ENCODE results near the gene PDXK. TPM values are rescaled to one million over a fixed set of nuclear protein-coding genes. Genes with fewer than 3 reads are reported as not detected.

Gene PDXK
- total and polyA plus RNA-seq, 2 experiments from 2014 or later = 103 to 192 TPM

DNA sequence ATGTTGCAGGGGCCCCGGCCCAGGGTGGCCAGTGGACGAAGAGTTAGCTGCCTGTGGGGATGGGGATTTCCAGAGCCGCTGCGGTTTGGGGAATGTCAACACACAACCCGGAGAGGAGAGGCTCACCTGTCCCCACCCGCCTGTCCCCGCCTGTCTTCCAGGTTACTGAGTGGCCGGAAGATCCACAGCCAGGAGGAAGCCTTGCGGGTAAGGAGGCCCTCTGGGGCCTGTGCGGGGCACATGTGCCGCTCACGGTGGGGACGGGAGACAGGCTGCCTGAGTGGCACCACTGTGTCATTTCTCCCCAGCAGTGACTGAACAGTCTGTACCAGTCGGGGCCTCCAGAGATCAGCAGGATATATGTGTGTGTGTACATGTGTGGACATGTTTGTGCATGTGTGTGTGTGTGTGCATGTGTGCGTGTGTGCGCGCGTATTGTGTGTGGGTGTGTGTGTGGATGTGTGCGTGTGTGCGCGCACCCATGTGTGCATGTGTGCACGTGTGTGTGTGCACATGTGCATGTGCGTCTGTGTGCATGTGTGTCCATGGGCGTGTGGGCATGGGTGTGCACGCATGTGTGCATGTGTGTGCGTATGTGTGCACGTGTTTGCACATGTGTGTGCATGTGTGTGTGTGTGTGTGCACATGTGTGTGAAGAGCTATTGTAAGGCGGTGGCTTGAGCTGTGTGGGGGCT is 31.6 kb downstream of the PDXK start:
- no peaks in the 10 kb centered on the region for H3K4me1 ChIP-seq (ENCODE audit: insufficient read depth)

DNA sequence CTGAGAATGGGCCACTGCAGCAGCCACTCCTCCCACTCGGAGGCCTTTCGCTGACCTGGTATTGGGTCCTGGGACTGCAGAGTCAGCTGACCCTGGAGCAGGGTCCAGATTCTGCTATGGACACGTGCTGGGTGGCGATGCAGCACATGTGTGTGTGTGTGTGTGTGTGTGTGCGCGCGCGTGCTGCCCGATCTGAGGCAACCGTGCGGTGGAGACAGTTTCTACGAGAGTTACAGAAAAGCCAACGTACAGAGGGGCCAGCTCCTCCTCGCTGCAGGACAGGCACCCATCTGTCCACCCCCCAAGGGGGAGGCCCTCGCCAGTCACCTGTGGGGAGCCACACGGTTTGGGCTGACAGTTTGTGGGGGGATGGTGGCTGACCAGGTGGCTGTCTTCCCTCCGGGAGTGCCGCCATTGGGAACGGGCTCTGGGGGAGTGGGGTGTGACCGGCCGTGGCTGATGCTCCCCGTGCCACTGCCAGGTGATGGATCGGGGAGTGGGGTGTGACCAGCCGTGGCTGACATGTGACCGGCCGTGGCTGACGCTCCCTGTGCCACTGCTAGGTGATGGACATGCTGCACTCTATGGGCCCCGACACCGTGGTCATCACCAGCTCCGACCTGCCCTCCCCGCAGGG is 33.1 kb downstream of the PDXK start:
- TF ChIP-seq, protein P1, sequence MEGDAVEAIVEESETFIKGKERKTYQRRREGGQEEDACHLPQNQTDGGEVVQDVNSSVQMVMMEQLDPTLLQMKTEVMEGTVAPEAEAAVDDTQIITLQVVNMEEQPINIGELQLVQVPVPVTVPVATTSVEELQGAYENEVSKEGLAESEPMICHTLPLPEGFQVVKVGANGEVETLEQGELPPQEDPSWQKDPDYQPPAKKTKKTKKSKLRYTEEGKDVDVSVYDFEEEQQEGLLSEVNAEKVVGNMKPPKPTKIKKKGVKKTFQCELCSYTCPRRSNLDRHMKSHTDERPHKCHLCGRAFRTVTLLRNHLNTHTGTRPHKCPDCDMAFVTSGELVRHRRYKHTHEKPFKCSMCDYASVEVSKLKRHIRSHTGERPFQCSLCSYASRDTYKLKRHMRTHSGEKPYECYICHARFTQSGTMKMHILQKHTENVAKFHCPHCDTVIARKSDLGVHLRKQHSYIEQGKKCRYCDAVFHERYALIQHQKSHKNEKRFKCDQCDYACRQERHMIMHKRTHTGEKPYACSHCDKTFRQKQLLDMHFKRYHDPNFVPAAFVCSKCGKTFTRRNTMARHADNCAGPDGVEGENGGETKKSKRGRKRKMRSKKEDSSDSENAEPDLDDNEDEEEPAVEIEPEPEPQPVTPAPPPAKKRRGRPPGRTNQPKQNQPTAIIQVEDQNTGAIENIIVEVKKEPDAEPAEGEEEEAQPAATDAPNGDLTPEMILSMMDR (IDR thresholded peaks at IDR 0.05; ENCODE audit: poor library complexity) = no peak
- no peak overlapping the region for H3K27ac ChIP-seq
- no peaks in the 10 kb centered on the region for H3K9me2 ChIP-seq (replicated peaks; ENCODE audit: insufficient read depth)
- no peak overlapping the region for H3K4me2 ChIP-seq
- 95% methylated on average over 30 of the region's 31 CpGs for WGBS (ENCODE audit: low lambda C conversion rate, missing lambda C conversion rate)
- H3K27me3 ChIP-seq = no peaks in the 10 kb centered on the region
- H3K79me2 ChIP-seq = no peaks in the 10 kb centered on the region
- no peaks in the 10 kb centered on the region for H3K36me3 ChIP-seq (replicated peaks; ENCODE audit: insufficient read depth, low read depth)
- H3K9me3 ChIP-seq (ENCODE audit: low read depth) = no peaks in the 10 kb centered on the region
- H4K20me1 ChIP-seq (ENCODE audit: insufficient read depth, poor library complexity, severe bottlenecking) = no peaks in the 10 kb centered on the region
- H2AFZ ChIP-seq = no peak overlapping the region
- no peak overlapping the region for H3K4me3 ChIP-seq
- DNase-seq (ENCODE audit: low spot score) = no peak
- no peaks in the 10 kb centered on the region for H3K4me1 ChIP-seq (ENCODE audit: insufficient read depth)

More for the DNA sequence above, 31.6 kb downstream of the PDXK start:
- no peaks in the 10 kb centered on the region for H3K27me3 ChIP-seq
- TF ChIP-seq EZH2phosphoT487 (IDR thresholded peaks at IDR 0.05; ENCODE audit: low read depth, severe bottlenecking, unreplicated experiment) (no peak), EZH2 (IDR thresholded peaks at IDR 0.05; ENCODE audit: borderline replicate concordance) (no peak)
- TF ChIP-seq, protein P1 (IDR thresholded peaks at IDR 0.05; ENCODE audit: poor library complexity) = no peak
- no peaks in the 10 kb centered on the region for H3K36me3 ChIP-seq (replicated peaks; ENCODE audit: insufficient read depth, low read depth)
- H3K4me2 ChIP-seq = no peak overlapping the region
- no peaks in the 10 kb centered on the region for H3K79me2 ChIP-seq
- no peak overlapping the region for H2AFZ ChIP-seq
- no peaks in the 10 kb centered on the region for H3K9me2 ChIP-seq (replicated peaks; ENCODE audit: insufficient read depth)
- no peak overlapping the region for H3K27ac ChIP-seq
- no peak for DNase-seq (ENCODE audit: low spot score)
- no peaks in the 10 kb centered on the region for H4K20me1 ChIP-seq (ENCODE audit: insufficient read depth, poor library complexity, severe bottlenecking)
- H3K9me3 ChIP-seq (ENCODE audit: low read depth) = no peaks in the 10 kb centered on the region
- no peak overlapping the region for H3K4me3 ChIP-seq
- WGBS (ENCODE audit: low lambda C conversion rate, missing lambda C conversion rate) = 87% methylated on average over 27 of the region's 28 CpGs

DNA sequence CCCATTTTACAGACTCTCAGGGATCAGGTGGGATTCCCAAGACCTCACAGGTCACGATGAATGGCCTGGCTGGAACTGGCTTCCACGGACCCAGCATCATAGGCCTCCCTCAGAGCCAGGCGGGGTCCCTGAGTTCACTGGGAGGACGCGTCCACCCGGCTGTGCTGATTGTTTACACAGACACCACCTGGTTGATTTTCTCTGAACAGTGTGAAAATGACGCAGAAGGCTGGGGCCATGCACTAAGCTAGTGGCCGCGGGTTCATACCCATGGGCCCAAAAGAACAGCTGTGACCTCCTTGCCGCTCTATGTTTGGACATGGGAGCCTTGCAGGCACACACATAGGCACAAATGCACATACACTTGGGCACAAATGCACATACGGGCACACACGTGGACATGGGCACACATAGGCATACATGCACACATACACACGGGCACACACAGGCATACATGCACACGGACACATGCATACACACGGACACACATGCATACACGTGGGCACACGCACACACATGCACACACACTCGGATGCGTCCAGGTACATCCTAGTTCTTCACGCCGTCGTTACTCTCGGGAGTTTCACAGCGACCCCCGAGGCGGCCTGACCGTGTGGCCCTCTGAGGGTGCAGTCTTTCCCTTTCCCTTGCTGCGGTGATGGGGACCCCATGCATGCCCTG is 34.0 kb downstream of the PDXK start:
- Histone ChIP-seq H3K4me1 (ENCODE audit: insufficient read depth) (peaks cover 7% of the 10 kb centered on the region), H2AFZ (no peak overlapping the region), H3K4me3 (no peak overlapping the region), H3K27me3 (no peaks in the 10 kb centered on the region), H4K20me1 (ENCODE audit: insufficient read depth, poor library complexity, severe bottlenecking) (no peaks in the 10 kb centered on the region), H3K79me2 (no peaks in the 10 kb centered on the region), H3K4me2 (no peak overlapping the region), H3K36me3 (replicated peaks; ENCODE audit: insufficient read depth, low read depth) (no peaks in the 10 kb centered on the region), H3K27ac (no peak overlapping the region), H3K9me3 (ENCODE audit: low read depth) (no peaks in the 10 kb centered on the region), H3K9me2 (replicated peaks; ENCODE audit: insufficient read depth) (no peaks in the 10 kb centered on the region)
- no peak for TF ChIP-seq EZH2phosphoT487 (IDR thresholded peaks at IDR 0.05; ENCODE audit: low read depth, severe bottlenecking, unreplicated experiment)
- TF ChIP-seq, protein P1 (IDR thresholded peaks at IDR 0.05; ENCODE audit: poor library complexity) = no peak
- no peak for TF ChIP-seq EZH2 (IDR thresholded peaks at IDR 0.05; ENCODE audit: borderline replicate concordance)
- 96% methylated on average over 27 of the region's 28 CpGs for WGBS (ENCODE audit: low lambda C conversion rate, missing lambda C conversion rate)
- DNase-seq (ENCODE audit: low spot score) = no peak
